ENCODE data around the gene ARHGAP15. TPM values are rescaled to one million over a fixed set of nuclear protein-coding genes. Genes with fewer than 3 reads are reported as not detected.

ARHGAP15 gene
- total RNA-seq, 1 donor from 2014 or later, result not detected

DNA sequence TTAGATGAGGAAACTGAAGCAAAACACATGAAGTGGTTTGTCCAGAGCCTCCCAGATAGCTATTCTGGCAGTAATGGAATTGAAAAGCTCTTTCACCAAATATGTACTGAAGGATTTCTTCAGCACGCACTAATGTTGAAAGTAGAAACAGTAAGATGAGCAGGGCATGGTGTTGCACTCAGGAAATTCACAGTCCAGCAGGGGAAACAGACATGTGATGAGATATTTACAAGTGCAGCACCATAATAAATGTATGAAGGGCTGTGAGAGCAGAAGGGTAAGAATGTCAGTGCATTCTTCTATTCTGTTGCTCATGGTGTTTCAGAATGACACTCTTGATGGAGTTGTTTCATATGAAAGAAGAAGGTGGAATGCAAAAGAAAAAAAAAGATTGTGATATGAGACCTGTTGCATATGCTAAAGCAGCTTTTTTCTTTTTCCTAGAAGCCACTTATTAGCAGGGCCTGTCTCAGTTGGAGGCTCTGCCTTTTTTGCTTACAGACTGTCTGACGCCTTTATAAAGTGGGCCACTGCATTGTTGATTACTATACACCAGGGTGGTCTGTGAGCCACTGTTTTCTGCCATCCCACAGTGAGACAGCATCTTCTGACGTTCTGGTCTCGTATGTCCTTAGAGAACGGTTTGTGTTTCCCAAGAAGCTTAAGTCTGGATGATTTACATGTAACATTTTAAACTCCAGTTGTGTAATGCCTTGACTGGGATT is 516.9 kb downstream of the ARHGAP15 start:
- H3K4me3 ChIP-seq (ENCODE audit: low read depth, low read length), result no peak overlapping the region
- no peak for TF ChIP-seq CTCF (conservative IDR thresholded peaks at IDR 0.05; ENCODE audit: low read depth, low read length)
- DNase-seq (ENCODE audit: low read depth), result peak; percentile 2

DNA sequence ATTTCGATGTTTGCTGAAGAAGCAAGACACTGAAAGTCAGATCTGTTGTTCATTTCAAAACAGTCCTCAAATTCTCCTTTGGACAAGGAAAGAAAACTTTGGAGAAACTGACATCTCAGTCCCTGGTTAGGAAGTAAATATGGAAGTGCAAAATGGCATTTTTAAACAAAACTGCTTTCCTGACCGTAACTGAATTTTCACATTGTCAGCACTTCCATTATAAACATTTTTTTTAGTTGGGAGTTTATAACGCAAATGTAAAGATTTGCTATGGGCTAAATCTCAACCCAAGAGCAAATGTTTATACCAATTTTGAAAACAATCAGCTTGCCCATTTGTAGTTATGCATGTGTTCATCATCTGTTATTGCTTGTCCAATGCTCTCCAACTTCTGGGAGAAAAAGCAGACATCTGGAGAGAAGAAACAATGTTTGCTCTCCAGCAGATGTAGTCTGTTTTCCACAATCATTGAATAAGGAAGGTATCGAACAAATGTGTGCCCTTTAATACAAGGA is 520.1 kb downstream of the ARHGAP15 start:
- TF ChIP-seq CTCF (conservative IDR thresholded peaks at IDR 0.05; ENCODE audit: low read depth, low read length), result no peak
- no peak for DNase-seq (ENCODE audit: low read depth)

DNA sequence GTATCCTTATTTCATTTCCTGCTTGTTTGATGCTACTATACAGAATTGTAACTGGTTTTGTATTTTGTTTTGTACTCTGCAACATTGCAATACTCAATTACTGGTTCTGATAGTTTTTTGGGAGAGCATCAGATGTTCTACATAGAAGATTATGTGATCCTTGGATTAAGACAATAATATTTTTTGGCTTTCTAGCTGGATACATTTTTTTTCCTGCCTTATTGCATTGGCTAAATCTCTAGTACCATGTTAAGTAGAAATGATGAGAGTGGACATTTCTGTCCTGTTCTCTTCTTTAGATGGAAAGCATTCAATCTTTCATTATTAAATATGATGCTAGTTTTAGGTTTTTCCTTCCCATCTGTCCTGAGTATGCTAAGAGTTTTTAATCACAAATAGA is 523.5 kb downstream of the ARHGAP15 start:
- no peak for DNase-seq (ENCODE audit: low read depth)
- H3K4me3 ChIP-seq (ENCODE audit: low read depth, low read length), result no peak overlapping the region
- TF ChIP-seq CTCF (conservative IDR thresholded peaks at IDR 0.05; ENCODE audit: low read depth, low read length), result no peak

More for the DNA sequence above, 520.1 kb downstream of the ARHGAP15 start:
- no peak overlapping the region for H3K4me3 ChIP-seq (ENCODE audit: low read depth, low read length)

- no peak for DNase-seq (ENCODE audit: low read depth)
- no peak for TF ChIP-seq CTCF (conservative IDR thresholded peaks at IDR 0.05; ENCODE audit: low read depth, low read length)
Measured at GRCh38 chr2:143668234-143668633, 539.0 kb downstream of the ARHGAP15 start.

DNA sequence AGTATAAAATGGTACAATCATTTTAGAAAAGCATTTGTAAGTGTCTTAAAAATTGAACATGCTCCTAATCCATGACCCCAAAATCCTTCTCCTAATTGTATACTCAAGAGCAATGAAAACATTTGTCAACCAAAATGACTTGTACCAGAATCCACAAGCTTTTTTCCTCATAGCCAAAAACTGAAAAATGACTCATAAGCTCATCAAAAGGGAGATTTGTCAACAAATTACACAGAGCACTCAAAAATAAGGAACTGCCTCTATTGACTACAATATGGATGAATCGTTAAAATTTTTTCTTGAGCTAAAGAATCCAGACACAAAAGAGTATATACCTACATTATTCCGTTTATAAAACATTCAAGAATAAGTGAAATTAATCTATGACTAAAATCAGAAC is 544.8 kb downstream of the ARHGAP15 start:
- no peak for TF ChIP-seq CTCF (conservative IDR thresholded peaks at IDR 0.05; ENCODE audit: low read depth, low read length)
- DNase-seq (ENCODE audit: low read depth), result no peak
- H3K4me3 ChIP-seq (ENCODE audit: low read depth, low read length), result no peak overlapping the region

More at GRCh38 chr2:143668234-143668633, 539.0 kb downstream of the ARHGAP15 start:
- no peak overlapping the region for H3K4me3 ChIP-seq (ENCODE audit: low read depth, low read length)

- no peak for DNase-seq (ENCODE audit: low read depth)
- H3K4me3 ChIP-seq (ENCODE audit: low read depth, low read length), result no peak overlapping the region
- no peak for TF ChIP-seq CTCF (conservative IDR thresholded peaks at IDR 0.05; ENCODE audit: low read depth, low read length)
Measured at GRCh38 chr2:143675021-143675420, 545.8 kb downstream of the ARHGAP15 start.

- no peak for DNase-seq (ENCODE audit: low read depth)
- no peak overlapping the region for H3K4me3 ChIP-seq (ENCODE audit: low read depth, low read length)
- no peak for TF ChIP-seq CTCF (conservative IDR thresholded peaks at IDR 0.05; ENCODE audit: low read depth, low read length)
Measured at GRCh38 chr2:143679617-143680016, 550.4 kb downstream of the ARHGAP15 start.
